GM12864 (cell line): ENCODE data around the gene EMX2.
"Not testable (repeated sequence)": the region's sequence is repeated elsewhere in the genome, so short reads cannot be mapped to it uniquely, and the experiment has no call there.

Source experiments
- DNase-seq: peaks from one replicate; pipeline ENCODE4 v3.0.0-alpha.2; 2011; ENCODE audit warnings: low read depth
- H3K4me3 ChIP-seq: 2 replicates; pipeline ENCODE4 v1.5.1; 2011; ENCODE audit warnings: mild to moderate bottlenecking, low read depth, low read length, control low read depth
- CTCF ChIP-seq: IDR thresholded peaks from 2 replicates; pipeline ENCODE4 v1.5.1; 2011; ENCODE audit warnings: low read depth, mild to moderate bottlenecking, moderate library complexity, low read length, control low read depth, inconsistent platforms; ENCODE audit errors: missing control alignments

Gene EMX2

DNA sequence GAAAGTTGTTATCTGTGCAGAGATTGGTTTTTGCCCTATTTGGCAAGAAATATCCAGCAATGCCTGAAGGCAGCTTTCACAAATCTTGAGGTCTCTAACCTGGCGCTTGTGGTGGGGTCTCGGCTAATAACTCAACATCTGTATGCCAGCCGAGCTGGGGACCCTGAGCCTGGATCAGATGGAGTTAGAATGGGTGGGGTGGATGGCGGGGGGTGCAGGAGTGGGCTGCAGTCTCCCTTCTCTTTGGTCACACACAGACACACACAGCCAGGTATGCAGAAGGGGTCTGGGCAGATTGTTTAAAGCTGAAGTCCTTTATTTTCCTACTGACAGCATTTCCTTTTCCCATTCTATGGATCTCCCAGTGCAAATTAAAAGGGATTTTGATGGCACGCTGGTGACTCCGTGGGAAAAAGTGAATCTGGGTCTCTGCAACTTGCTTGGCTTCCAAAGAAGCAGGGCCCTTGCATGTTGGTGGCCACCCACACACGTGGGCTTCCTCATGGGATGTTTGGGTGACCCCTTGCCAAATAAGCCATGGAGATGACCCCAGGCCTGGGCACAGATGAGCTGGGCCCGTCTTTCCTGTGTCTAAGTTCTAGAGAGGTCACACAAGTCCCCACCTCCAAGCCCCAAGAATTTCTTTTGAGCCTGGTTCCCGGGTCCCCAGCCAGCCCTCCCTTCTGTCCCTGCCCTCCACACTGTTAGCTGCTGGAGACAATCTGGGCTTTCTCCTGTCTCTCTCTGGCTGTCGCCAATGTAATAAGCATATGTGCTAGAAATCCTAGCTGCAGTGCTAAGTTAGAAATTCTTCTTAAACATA lies 39.9 kb upstream of the EMX2 start:
- DNase-seq = no peak
- TF ChIP-seq CTCF = no peak
- no peak overlapping the region for H3K4me3 ChIP-seq

GRCh38 chr10:117503244-117504205 lies 39.0 kb upstream of the EMX2 start:
- TF ChIP-seq CTCF = no peak
- H3K4me3 ChIP-seq = no peak overlapping the region
- DNase-seq = no peak

GRCh38 chr10:117504562-117504961 lies 38.0 kb upstream of the EMX2 start:
- no peak overlapping the region for H3K4me3 ChIP-seq
- no peak for TF ChIP-seq CTCF
- DNase-seq = no peak

- DNase-seq, H3K4me3 ChIP-seq: not testable (repeated sequence)
These were observed 35.5 kb upstream of the EMX2 start for GRCh38 chr10:117507081-117507480.

- no peak for DNase-seq
- TF ChIP-seq CTCF = no peak
- no peak overlapping the region for H3K4me3 ChIP-seq
These were observed 33.0 kb upstream of the EMX2 start for GRCh38 chr10:117509573-117509972.

- TF ChIP-seq CTCF = no peak
- H3K4me3 ChIP-seq = no peak overlapping the region
- DNase-seq = no peak
These were observed 30.8 kb upstream of the EMX2 start for GRCh38 chr10:117511601-117512390.

- TF ChIP-seq CTCF = no peak
- H3K4me3 ChIP-seq = no peak overlapping the region
- no peak for DNase-seq
These were observed 27.6 kb upstream of the EMX2 start for GRCh38 chr10:117514971-117515370.
